Osteocyte (in vitro differentiated cells): Measurements from ENCODE around the gene ARHGDIA. TPM values are rescaled to one million over a fixed set of nuclear protein-coding genes. Genes with fewer than 3 reads are reported as not detected.
A peak's percentile ranks its signal among the peaks of the same experiment; 100 is the strongest.

Experiments
- DNase-seq: peaks from one replicate; pipeline ENCODE4 v3.0.0; 2021; ENCODE audit warnings: mixed read lengths; ENCODE audit not compliant: unreplicated experiment; ENCODE audit errors: extremely low spot score
- H3K27ac Mint-ChIP-seq: one replicate; pipeline ENCODE4 v1.8.0; 2021; ENCODE audit warnings: mild to moderate bottlenecking, mixed read lengths; ENCODE audit not compliant: unreplicated experiment
- H3K27me3 Mint-ChIP-seq: one replicate; pipeline ENCODE4 v1.8.0; 2021; ENCODE audit warnings: mixed read lengths; ENCODE audit not compliant: unreplicated experiment
- H3K36me3 Mint-ChIP-seq: one replicate; pipeline ENCODE4 v1.8.0; 2021; ENCODE audit warnings: mixed read lengths; ENCODE audit not compliant: unreplicated experiment
- H3K4me1 Mint-ChIP-seq: one replicate; pipeline ENCODE4 v1.8.0; 2021; ENCODE audit warnings: mixed read lengths; ENCODE audit not compliant: unreplicated experiment
- H3K4me3 Mint-ChIP-seq: one replicate; pipeline ENCODE4 v1.8.0; 2021; ENCODE audit warnings: mild to moderate bottlenecking, moderate library complexity, mixed read lengths; ENCODE audit not compliant: unreplicated experiment
- H3K9me3 Mint-ChIP-seq: one replicate; pipeline ENCODE4 v1.8.0; 2021; ENCODE audit warnings: mixed read lengths; ENCODE audit not compliant: unreplicated experiment
- total RNA-seq: library from RNA; stranded (reverse); gene quantifications from 2 replicates; pipeline ENCODE4 v1.2.1, GENCODE V29; 2021
- TF ChIP-seq, protein P1 (sequence below): fragments of 200-600 bp; sonication (generic); IDR thresholded peaks from 2 replicates; pipeline ENCODE4 v1.5.0; 2021; ENCODE audit warnings: antibody characterized with exemption, mild to moderate bottlenecking, moderate library complexity

The ARHGDIA gene
- total RNA-seq, 1 donor from 2014 or later: 433 TPM

DNA sequence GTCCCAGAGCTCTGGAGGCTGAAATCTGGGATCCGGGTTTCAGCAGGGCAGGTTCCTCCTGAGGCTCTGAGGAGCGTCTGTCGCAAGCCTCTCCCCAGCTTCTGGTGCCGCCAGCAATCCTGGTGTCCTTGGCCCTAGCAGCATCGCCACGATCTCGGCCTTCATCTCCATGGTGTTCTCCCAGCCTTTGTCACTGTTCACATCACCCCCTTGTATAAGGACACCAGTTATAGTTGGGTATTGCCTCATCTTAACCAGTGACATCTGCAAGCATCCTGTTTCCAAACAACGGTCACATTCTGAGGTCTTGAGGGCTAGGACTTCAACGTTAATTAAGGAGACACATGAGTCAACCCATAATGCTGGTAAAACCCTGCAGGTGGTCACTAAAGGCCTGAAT lies 33.5 kb downstream of the ARHGDIA start:
- no peak overlapping the region for H3K27ac Mint-ChIP-seq
- TF ChIP-seq, protein P1, sequence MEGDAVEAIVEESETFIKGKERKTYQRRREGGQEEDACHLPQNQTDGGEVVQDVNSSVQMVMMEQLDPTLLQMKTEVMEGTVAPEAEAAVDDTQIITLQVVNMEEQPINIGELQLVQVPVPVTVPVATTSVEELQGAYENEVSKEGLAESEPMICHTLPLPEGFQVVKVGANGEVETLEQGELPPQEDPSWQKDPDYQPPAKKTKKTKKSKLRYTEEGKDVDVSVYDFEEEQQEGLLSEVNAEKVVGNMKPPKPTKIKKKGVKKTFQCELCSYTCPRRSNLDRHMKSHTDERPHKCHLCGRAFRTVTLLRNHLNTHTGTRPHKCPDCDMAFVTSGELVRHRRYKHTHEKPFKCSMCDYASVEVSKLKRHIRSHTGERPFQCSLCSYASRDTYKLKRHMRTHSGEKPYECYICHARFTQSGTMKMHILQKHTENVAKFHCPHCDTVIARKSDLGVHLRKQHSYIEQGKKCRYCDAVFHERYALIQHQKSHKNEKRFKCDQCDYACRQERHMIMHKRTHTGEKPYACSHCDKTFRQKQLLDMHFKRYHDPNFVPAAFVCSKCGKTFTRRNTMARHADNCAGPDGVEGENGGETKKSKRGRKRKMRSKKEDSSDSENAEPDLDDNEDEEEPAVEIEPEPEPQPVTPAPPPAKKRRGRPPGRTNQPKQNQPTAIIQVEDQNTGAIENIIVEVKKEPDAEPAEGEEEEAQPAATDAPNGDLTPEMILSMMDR: no peak
- H3K4me3 Mint-ChIP-seq: no peak overlapping the region

DNA sequence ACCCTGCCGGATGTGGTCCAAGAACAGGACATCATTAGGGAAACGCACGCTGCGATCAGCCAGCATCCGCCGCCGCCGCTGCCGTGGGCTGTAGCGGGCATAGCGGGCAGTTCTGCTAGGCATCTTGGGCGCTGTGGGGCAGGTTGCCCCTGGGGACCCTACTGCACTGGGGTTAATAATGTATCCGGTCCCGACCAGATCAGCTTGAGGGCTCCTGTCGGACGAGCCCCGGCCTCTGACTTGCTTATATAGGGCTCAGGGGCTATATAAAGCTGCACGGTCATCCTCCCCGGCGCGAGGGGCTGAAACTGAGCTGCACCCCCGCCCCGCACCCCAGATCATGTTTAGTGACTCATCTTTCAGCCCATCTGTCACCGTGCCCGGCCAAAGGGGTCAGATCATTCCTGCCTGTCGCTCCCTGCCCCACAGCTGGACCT lies 36.3 kb downstream of the ARHGDIA start, which contains the start of gene PPP1R27:
TSS of gene PPP1R27 (minus strand) at position 220 of the 437 bp plus-strand sequence. CDS start at position 123, 97 bp downstream.
- DNase-seq: no peak
- Mint-ChIP-seq H3K9me3 (no peaks in the 10 kb centered on the region), H3K4me1 (peaks cover 21% of the 10 kb centered on the region), H3K4me3 (peak within 1 kb of the TSS; percentile 79), H3K27me3 (no peaks in the 10 kb centered on the region), H3K27ac (peak within 1 kb of the TSS; percentile 91), H3K36me3 (no peaks in the 10 kb centered on the region)
- TF ChIP-seq, protein P1: no peak

More for the DNA sequence above, 33.5 kb downstream of the ARHGDIA start:
- peaks cover 5% of the 10 kb centered on the region for H3K4me1 Mint-ChIP-seq
- H3K36me3 Mint-ChIP-seq: no peaks in the 10 kb centered on the region
- H3K9me3 Mint-ChIP-seq: no peaks in the 10 kb centered on the region
- H3K27me3 Mint-ChIP-seq: no peaks in the 10 kb centered on the region
- no peak for DNase-seq

DNA sequence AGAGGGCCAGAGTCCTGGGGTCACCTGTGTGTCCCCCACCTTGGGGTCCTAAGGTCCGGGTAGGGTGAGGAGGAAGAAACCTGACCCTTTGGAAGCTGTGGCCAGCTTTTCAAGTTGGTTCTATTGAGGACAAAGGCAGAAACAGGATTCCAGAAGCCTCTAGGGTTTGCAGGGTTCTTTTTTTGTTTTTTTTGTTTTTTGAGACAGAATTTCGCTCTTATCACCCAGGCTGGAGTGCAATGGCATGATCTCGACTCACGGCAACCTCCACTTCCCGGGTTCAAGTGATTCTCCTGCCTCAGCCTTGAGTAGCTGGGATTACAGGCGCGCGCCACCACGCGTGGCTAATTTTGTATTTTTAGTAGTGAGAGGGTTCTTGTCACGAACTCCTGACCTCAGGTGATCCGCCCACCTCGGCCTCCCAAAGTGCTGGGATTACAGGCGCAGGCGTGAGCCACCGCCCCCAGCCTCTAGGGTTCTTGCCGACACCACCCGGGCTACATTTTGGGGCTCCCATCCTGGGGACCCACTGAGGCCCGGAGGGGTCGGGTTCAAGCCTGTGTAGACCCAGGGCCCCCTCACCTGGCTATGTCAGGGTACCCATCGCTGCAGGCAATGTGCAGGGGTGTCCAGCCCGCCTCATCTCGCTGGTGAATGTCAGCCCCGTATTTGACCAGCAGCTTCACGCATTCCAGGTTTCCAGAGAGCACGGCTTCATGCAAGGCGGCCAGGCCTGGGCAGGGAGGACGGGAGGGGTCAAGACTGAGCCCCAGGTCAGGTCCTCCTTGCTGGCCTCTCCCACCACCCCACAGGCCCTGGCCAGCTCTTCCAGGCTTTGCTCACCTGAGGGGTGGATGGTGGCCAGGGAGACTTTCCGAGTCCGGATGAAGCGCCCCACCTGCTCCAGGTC lies 37.0 kb downstream of the ARHGDIA start:
- Mint-ChIP-seq H3K27ac (peak overlapping the region; percentile 91), H3K9me3 (no peaks in the 10 kb centered on the region), H3K36me3 (no peaks in the 10 kb centered on the region), H3K27me3 (no peaks in the 10 kb centered on the region), H3K4me1 (peaks cover 26% of the 10 kb centered on the region), H3K4me3 (peak overlapping the region; percentile 79)
- TF ChIP-seq, protein P1: no peak
- peak; percentile 83 for DNase-seq

DNA sequence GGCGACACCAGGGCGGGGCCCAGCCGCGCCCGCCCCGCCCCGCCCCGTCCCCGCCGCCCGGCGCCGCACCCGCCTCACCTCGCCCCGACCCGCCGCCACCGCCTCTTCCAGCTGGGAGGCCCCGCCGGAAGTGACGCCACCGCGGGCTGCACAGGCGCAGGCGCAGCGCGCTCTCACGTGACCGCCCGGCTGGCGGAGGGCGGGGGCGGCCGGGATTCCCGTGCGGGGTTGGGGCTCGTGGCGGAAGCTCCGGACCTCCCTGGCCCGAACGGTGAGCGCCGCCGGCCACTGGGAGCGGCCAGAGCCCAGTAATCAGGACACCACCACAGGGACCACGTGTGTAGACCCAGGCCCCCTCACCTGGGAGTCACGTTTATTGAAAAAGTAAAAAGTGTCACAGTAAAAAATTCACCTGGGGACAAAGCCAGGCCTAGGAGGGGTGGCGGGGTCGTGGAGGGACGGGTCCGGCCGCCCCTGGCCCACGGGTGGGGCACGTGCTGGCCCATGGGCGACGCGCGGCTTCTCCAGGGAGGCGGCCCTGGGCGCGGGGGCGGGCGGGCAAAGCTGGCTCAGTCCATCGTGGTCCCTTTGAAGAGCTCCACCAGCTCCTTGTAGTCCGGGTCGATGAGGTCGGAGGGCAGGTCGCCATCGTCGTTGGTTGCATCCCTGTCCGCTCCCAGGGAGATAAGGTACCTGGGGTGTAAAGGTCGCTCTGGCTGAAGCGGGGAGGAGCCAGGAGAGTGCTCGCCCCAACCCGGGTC lies 37.8 kb downstream of the ARHGDIA start, which contains the start of gene MCRIP1:
TSS of gene MCRIP1 (minus strand) at position 132 of the 761 bp plus-strand sequence. CDS start 8,785 bp downstream, outside the sequence.
- no peaks in the 10 kb centered on the region for H3K27me3 Mint-ChIP-seq
- no peaks in the 10 kb centered on the region for H3K9me3 Mint-ChIP-seq
- H3K36me3 Mint-ChIP-seq: no peaks in the 10 kb centered on the region
- H3K4me1 Mint-ChIP-seq: peaks cover 29% of the 10 kb centered on the region
- H3K4me3 Mint-ChIP-seq: peak within 1 kb of the TSS; percentile 91
- TF ChIP-seq, protein P1: no peak
- peak within 1 kb of the TSS; percentile 91 for H3K27ac Mint-ChIP-seq
- peak; percentile 99 for DNase-seq
